Coronary artery (tissue), 2 donors: ENCODE results near the gene MIER2.

Experiments
- DNase-seq: peaks from one replicate; pipeline ENCODE4 v3.0.0-alpha.2; 2017; ENCODE audit warnings: low spot score
- H3K27ac ChIP-seq, 2 donors: fragments of 200-600 bp; sonication (generic); one replicate each; pipeline ENCODE4 v1.5.1; 2016 to 2019
- H3K4me3 ChIP-seq: fragments of 200-600 bp; sonication (generic); 2 replicates; pipeline ENCODE4 v1.5.1; 2016; ENCODE audit warnings: mild to moderate bottlenecking, moderate library complexity
- TF ChIP-seq, protein P1 (sequence below): fragments of 200-600 bp; sonication (generic); IDR thresholded peaks from one replicate; pipeline ENCODE4 v1.5.1; 2019; ENCODE audit warnings: antibody characterized with exemption

MIER2 gene

DNA sequence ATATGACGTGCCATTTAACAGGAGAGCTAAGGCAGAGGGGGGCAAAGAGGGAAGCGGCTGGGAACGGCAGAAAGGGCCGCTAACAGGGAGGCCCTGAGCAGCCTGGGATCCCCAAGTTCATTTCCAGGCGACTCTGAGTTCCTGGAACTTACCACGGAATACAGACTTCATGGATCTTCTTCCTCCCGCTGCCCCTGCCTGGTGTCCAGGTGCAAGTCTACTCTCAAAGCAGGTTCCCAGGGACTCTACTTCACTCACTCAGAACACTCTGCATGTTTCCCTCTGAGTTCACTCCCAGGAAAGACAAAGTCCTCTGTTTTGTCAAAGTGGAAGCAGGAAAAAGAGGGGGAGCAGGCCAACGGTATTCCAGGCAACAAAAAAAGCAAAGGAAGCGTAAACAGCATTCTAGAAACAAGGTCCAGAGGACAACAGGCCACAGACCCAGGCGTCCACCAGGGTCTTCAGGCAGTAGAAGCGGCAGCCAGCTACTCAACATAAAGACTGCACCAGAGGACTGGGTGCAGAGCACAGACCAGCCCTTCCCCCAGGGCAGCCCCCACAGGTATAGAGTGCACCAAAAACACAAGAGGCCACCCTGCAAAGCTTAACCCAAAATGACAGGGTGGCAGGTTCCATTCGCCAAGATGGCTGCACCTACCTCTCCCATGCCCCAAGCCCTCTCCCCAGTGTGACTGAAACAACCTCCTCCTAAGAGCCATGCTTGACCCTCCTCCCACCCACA lies 3.0 kb downstream of the MIER2 start:
- peak overlapping the region in 1 of 2 donors; percentile 84 for H3K27ac ChIP-seq

DNA sequence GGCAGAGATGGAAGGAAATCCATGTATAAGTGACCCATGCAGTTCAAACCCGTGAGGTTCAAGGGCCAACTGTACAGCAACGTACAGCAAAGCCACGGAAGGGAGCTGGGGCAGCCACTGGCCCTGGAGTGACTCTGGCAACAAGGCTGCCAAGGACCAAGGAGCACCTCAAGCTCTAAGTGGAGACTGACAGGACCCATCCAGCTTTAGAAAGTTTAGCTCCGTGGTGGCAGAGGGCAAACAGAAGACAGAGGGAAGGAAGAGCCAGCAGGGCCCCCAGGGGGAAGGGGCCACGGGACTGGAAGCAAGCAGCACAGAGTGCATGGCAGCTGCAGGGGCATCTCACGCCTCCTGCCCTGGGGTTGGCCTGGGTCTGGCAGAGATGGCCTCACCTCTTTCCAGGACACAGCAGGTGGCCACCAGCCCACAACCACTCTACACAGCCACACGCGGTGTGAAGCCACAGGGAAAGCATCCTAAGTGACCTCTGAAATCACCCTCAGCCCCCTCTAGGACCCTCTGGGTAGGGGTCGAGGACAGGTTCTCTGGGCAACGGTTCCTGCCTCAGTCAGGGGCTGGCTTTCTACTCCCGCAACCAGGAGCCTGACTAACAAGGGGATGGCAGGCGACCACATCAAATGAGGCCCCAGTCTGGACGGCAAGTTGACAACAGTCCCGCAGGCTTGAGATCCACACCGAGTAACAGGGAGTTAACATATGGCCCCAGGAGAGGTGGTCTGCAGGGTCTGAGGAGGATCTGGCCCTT lies 3.8 kb downstream of the MIER2 start:
- DNase-seq = no peak
- peak overlapping the region; percentile 98 for H3K4me3 ChIP-seq
- TF ChIP-seq, protein P1, sequence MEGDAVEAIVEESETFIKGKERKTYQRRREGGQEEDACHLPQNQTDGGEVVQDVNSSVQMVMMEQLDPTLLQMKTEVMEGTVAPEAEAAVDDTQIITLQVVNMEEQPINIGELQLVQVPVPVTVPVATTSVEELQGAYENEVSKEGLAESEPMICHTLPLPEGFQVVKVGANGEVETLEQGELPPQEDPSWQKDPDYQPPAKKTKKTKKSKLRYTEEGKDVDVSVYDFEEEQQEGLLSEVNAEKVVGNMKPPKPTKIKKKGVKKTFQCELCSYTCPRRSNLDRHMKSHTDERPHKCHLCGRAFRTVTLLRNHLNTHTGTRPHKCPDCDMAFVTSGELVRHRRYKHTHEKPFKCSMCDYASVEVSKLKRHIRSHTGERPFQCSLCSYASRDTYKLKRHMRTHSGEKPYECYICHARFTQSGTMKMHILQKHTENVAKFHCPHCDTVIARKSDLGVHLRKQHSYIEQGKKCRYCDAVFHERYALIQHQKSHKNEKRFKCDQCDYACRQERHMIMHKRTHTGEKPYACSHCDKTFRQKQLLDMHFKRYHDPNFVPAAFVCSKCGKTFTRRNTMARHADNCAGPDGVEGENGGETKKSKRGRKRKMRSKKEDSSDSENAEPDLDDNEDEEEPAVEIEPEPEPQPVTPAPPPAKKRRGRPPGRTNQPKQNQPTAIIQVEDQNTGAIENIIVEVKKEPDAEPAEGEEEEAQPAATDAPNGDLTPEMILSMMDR = no peak
- no peak overlapping the region for H3K27ac ChIP-seq

More for the DNA sequence above, 3.0 kb downstream of the MIER2 start:
- no peak for DNase-seq
- peak overlapping the region; percentile 98 for H3K4me3 ChIP-seq
- TF ChIP-seq, protein P1 = no peak

DNA sequence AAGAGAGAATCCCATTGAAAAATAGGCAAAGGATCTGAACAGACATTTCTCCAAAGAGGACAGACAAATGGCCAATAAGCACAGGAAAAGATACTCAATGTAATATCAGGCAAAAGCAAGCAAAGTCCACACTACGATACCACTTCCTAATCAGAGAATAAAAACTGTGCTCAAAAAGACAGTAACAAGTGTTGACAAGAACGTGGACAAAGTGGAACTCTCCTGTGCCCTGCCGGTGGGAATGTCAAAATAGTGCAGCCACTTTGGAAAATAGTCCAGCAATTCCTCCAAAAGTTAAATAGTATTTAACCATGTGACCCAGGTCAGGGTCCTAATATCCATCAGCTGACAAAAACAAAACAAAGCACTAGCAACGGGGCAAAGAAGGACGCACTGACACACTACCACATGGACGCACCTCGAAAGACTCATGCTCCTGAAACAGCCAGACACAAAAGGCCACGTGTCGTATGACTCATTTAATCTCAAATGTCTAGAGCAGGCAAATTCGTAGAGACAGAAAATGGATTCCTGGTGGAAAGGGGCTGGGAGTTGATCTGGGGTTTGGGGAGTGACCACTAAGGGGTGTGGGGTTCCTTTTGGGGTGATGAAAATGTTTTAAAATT lies 5.2 kb downstream of the MIER2 start:
- no peak for DNase-seq

DNA sequence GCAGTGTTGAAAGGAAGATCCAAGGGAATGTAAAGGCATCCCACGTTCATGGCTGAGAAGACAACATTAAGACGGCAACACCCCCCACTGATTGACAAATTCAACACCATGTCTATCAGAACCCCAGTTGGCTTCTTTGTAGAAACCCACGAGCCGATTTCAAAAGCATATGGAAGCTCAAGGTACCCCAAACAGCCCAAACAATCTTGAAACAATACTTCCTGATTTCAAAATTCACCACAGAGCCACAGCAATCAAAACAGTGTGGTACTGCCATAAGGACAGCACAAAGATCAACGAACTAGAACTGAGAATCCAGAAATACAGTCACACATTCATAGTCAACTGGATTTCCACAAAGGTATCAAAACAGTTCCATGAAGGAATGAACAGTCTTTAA lies 6.2 kb downstream of the MIER2 start:
- no peak overlapping the region for H3K4me3 ChIP-seq
- TF ChIP-seq, protein P1 = no peak
- no peak overlapping the region for H3K27ac ChIP-seq
- DNase-seq = no peak

More for the DNA sequence above, 5.2 kb downstream of the MIER2 start:
- Histone ChIP-seq H3K27ac (no peak overlapping the region), H3K4me3 (no peak overlapping the region)
- TF ChIP-seq, protein P1 = no peak

DNA sequence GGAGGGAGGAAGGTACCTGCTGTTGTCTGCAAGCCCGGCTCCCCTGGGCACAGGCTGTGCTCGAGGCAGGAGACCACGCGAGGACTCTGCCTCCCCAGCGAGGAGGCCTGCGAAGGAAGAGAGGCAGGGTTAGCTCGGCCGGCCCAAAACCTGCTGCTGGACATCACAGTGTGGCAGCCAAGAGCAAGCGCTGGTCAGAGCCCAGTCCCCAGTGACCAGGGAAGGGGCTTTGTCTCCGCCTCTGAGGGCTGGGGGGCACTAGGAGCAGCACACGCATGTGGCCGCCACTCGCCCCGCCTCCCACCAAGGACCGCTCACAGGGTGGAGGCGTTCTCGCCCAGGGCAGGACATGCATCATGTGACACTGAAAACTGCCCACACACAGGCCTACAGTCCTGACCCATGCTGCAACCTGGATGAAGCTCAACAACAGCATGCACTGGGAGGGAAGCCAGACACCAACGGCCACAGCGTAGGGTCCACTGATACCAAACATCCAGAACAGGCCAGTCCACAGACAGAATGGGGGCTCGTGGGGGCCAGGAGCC lies 8.5 kb downstream of the MIER2 start:
- DNase-seq = no peak
- TF ChIP-seq, protein P1 = no peak
- no peak overlapping the region for H3K4me3 ChIP-seq
- no peak overlapping the region for H3K27ac ChIP-seq

DNA sequence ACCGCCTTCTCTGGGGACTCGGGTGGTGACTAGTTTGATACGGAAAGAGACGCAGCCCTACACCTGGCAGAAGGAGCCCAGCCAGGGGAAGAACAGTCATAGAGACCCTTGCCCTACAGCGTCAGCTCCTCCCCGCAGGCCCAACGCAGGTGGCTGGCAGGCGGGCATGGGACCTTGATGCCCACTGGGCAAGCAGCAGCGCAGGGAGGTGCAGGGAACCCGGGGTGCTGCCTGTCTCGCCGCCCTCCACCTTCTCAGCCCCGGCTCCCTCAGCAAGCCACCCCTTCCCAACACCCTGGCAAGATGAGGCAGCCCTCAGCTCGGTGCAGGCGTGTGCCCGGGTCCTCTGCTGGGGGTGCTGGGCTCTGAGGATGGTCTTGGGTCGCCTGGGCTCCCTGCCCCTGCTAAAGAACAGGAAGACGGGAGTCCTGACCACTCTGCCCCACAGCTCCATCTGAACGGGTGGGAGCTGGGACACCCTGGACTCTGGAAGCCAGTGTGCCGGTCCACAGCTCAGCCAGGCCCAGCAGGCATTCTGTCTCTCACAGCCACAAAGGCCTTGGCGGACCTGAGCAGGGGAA lies 9.0 kb downstream of the MIER2 start:
- Histone ChIP-seq H3K4me3 (no peak overlapping the region), H3K27ac (no peak overlapping the region)
- TF ChIP-seq, protein P1 = no peak
- DNase-seq = no peak
